ENCODE data around the gene NTM.

DNA sequence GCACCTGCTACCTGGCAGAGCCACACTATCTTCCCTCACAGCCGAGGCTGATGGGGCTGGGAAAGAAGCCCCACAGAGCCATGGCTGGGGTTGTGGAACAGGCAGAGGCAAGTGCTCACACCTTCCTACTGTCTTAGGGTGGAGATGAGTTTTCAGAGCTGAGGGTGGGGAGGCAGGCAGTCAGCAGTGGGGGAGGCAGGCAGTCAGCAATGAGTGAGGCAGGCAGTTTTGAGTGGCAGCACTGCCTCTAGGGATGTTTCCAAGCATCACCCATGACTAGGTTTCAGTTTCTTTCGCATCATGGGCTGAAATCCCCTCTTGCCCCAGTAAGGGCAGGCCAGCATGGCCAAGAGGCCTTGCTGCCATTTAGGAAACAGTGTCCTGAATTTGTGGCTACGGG, 41.6 kb upstream of the NTM start:
- TF ChIP-seq, protein P1, sequence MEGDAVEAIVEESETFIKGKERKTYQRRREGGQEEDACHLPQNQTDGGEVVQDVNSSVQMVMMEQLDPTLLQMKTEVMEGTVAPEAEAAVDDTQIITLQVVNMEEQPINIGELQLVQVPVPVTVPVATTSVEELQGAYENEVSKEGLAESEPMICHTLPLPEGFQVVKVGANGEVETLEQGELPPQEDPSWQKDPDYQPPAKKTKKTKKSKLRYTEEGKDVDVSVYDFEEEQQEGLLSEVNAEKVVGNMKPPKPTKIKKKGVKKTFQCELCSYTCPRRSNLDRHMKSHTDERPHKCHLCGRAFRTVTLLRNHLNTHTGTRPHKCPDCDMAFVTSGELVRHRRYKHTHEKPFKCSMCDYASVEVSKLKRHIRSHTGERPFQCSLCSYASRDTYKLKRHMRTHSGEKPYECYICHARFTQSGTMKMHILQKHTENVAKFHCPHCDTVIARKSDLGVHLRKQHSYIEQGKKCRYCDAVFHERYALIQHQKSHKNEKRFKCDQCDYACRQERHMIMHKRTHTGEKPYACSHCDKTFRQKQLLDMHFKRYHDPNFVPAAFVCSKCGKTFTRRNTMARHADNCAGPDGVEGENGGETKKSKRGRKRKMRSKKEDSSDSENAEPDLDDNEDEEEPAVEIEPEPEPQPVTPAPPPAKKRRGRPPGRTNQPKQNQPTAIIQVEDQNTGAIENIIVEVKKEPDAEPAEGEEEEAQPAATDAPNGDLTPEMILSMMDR (IDR thresholded peaks at IDR 0.05), result no peak
- TF ChIP-seq POLR2A (IDR thresholded peaks at IDR 0.05), result no peak

All from Peyer's patch (tissue), 4 donors.